Measurements from ENCODE around the gene BTRC.

Gene BTRC

GRCh38 chr10:101595591-101596433, 241.8 kb downstream of the BTRC start:
- Mint-ChIP-seq H3K9me3 (no peaks in the 10 kb centered on the region), H3K27ac (no peak overlapping the region), H3K4me3 (no peak overlapping the region), H3K36me3 (ENCODE audit: low read depth) (no peaks in the 10 kb centered on the region), H3K4me1 (ENCODE audit: low read depth) (no peaks in the 10 kb centered on the region), H3K27me3 (ENCODE audit: low read depth) (no peaks in the 10 kb centered on the region)
- no peak for DNase-seq (ENCODE audit: low spot score)

DNA sequence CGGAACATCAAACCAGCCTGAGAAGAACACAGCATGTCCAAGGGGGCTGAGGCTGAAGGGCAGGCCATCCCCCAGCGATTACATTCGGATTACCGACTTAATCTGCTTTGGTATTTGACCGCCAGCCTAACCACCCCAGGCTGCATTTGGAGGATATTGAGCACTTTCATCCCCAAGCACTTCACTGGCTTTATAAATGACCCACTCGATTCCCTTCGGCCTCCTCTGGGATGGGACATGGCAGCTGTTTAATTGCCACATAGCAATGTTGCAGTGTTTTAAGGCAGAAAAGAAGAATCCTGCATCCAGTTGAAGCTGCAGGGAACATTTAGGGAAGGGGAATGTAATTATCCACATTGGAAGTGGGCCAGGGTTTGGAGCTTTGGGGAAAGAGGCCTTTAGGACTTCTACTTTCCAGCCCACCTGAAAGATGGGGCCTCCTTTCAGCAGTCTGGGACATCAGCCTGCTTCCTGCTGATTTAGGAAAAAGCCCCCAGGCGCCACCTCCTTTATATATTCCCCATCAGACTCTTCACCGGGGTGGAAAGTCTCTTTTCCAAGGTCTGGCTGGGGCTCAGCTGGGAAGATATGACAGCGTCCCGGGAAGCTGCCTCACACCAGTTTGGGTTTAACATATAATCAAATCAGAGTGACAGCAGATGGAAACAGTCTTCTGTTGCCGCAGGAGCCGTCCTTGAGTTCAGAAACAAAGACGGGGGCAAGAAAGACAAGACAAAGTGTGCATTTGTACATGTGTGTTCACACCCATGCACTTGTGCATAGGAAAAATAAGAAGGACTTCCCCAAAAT, 243.3 kb downstream of the BTRC start:
- DNase-seq (ENCODE audit: low spot score), result no peak
- Mint-ChIP-seq H3K9me3 (no peaks in the 10 kb centered on the region), H3K27ac (no peak overlapping the region), H3K36me3 (ENCODE audit: low read depth) (no peaks in the 10 kb centered on the region), H3K27me3 (ENCODE audit: low read depth) (no peaks in the 10 kb centered on the region), H3K4me3 (no peak overlapping the region), H3K4me1 (ENCODE audit: low read depth) (no peaks in the 10 kb centered on the region)

- no peaks in the 10 kb centered on the region for H3K27me3 Mint-ChIP-seq (ENCODE audit: low read depth)
Measured at GRCh38 chr10:101601541-101601940, 247.6 kb downstream of the BTRC start.

GRCh38 chr10:101602761-101603398, 248.9 kb downstream of the BTRC start:
- no peaks in the 10 kb centered on the region for H3K4me1 Mint-ChIP-seq (ENCODE audit: low read depth)
- no peak overlapping the region for H3K4me3 Mint-ChIP-seq
- no peak overlapping the region for H3K27ac Mint-ChIP-seq
- peak; percentile 64 for DNase-seq (ENCODE audit: low spot score)
- no peaks in the 10 kb centered on the region for H3K27me3 Mint-ChIP-seq (ENCODE audit: low read depth)
- H3K36me3 Mint-ChIP-seq (ENCODE audit: low read depth), result peaks cover 3% of the 10 kb centered on the region
- no peaks in the 10 kb centered on the region for H3K9me3 Mint-ChIP-seq

More at GRCh38 chr10:101601541-101601940, 247.6 kb downstream of the BTRC start:
- H3K9me3 Mint-ChIP-seq, result no peaks in the 10 kb centered on the region
- no peak overlapping the region for H3K27ac Mint-ChIP-seq
- H3K36me3 Mint-ChIP-seq (ENCODE audit: low read depth), result no peaks in the 10 kb centered on the region
- H3K4me1 Mint-ChIP-seq (ENCODE audit: low read depth), result no peaks in the 10 kb centered on the region
- DNase-seq (ENCODE audit: low spot score), result no peak
- no peak overlapping the region for H3K4me3 Mint-ChIP-seq
